SK-N-SH (cell line): ENCODE data around the gene SORL1. TPM values are rescaled to one million over a fixed set of nuclear protein-coding genes. Genes with fewer than 3 reads are reported as not detected.

Experiments used
- CTCF ChIA-PET: fragments of 300-600, 350-600 bp; formaldehyde crosslinking; extraction: SDS; loops from one replicate; lab custom pipeline; 2021; lab: Yijun Ruan, JAX
- POLR2A ChIA-PET: fragments of 350-600 bp; sonication (Branson Sonifier 250); formaldehyde crosslinking; extraction: SDS; loops from one replicate; lab custom pipeline; 2020; ENCODE audit warnings: antibody characterized with exemption, inconsistent platforms; lab: Yijun Ruan, JAX
- DNase-seq: peaks from one replicate; pipeline ENCODE4 v3.0.0; 2012
- H2AFZ ChIP-seq: fragments of 200-600 bp; sonication (generic); 2 replicates; pipeline ENCODE4 v1.8.1; 2016; ENCODE audit warnings: antibody characterized with exemption, mild to moderate bottlenecking, low read depth
- H3F3A ChIP-seq: fragments of 200-600 bp; sonication (generic); replicated peaks from 2 replicates; pipeline ENCODE3; 2016; ENCODE audit warnings: antibody characterized with exemption, mild to moderate bottlenecking; ENCODE audit not compliant: insufficient read depth
- H3K27ac ChIP-seq, 2 experiments: fragments of 200-500 bp in 1 of 2; fragments of 200-600 bp in 1 of 2; sonication (Bioruptor generic) in 1 of 2; sonication (generic), shearing (Covaris generic) in 1 of 2; 2 replicates each; pipeline versions ENCODE4 v1.5.1 to v1.6.1; 2014 to 2016; ENCODE audit warnings: low read depth in 2 of 2, inconsistent platforms in 1 of 2, low read length in 1 of 2, mild to moderate bottlenecking in 1 of 2, mixed read lengths in 1 of 2
- H3K27me3 ChIP-seq: fragments of 200-600 bp; sonication (generic), shearing (Covaris generic); 2 replicates; pipeline ENCODE4 v1.6.1; 2016; ENCODE audit warnings: mixed run types; ENCODE audit not compliant: insufficient read depth
- H3K36me3 ChIP-seq, 2 experiments: fragments of 200-500 bp in 1 of 2; fragments of 200-600 bp in 1 of 2; sonication (Bioruptor generic) in 1 of 2; sonication (generic) in 1 of 2; replicated peaks in 1 of 2; 2 replicates each; pipeline versions ENCODE3 to v1.5.1; 2014 to 2016; ENCODE audit warnings: low read length in 1 of 2, mild to moderate bottlenecking in 1 of 2; ENCODE audit not compliant: insufficient read depth in 2 of 2, control insufficient read depth in 1 of 2
- H3K4me1 ChIP-seq, 2 experiments: fragments of 200-500 bp in 1 of 2; fragments of 200-600 bp in 1 of 2; sonication (Bioruptor generic) in 1 of 2; sonication (generic), shearing (Covaris generic) in 1 of 2; 2 replicates each; pipeline versions ENCODE4 v1.5.1 to v1.6.1; 2014 to 2016; ENCODE audit warnings: low read depth in 1 of 2, low read length in 1 of 2, mixed run types in 1 of 2; ENCODE audit not compliant: insufficient read depth in 2 of 2, control insufficient read depth in 1 of 2
- H3K4me2 ChIP-seq: fragments of 200-600 bp; sonication (generic), shearing (Covaris generic); 2 replicates; pipeline ENCODE4 v1.6.1; 2017; ENCODE audit warnings: mixed run types
- H3K4me3 ChIP-seq, 2 experiments: fragments of 200-500 bp in 1 of 2; fragments of 200-600 bp in 1 of 2; sonication (Bioruptor generic) in 1 of 2; sonication (generic), shearing (Covaris generic) in 1 of 2; 2 replicates each; pipeline versions ENCODE4 v1.5.1 to v1.8.1; 2014 to 2016; ENCODE audit warnings: low read depth in 2 of 2, inconsistent platforms in 1 of 2, low read length in 1 of 2, mild to moderate bottlenecking in 1 of 2, mixed read lengths in 1 of 2, moderate library complexity in 1 of 2
- H3K79me2 ChIP-seq: fragments of 200-600 bp; sonication (generic); 2 replicates; pipeline ENCODE4 v1.8.1; 2017; ENCODE audit warnings: mild to moderate bottlenecking; ENCODE audit not compliant: insufficient read depth
- H3K9ac ChIP-seq: fragments of 200-600 bp; sonication (generic); 2 replicates; pipeline ENCODE4 v1.6.1; 2017; ENCODE audit warnings: mixed run types
- H3K9me2 ChIP-seq: fragments of 200-600 bp; sonication (generic); 2 replicates; pipeline ENCODE4 v1.6.1; 2017; ENCODE audit warnings: mixed run types
- H3K9me3 ChIP-seq: fragments of 200-600 bp; sonication (generic); 2 replicates; pipeline ENCODE4 v1.6.1; 2017; ENCODE audit warnings: mixed run types, mild to moderate bottlenecking, moderate library complexity
- H4K20me1 ChIP-seq: fragments of 200-600 bp; sonication (generic); 2 replicates; pipeline ENCODE4 v1.6.1; 2017; ENCODE audit warnings: mild to moderate bottlenecking, mixed run types; ENCODE audit not compliant: insufficient read depth
- CHD2 ChIP-seq: fragments of 150-350 bp; IDR thresholded peaks from 2 replicates; pipeline ENCODE4 v1.6.1; 2018; ENCODE audit warnings: low read length; ENCODE audit not compliant: partially characterized antibody
- CTCF ChIP-seq: fragments of 200-600 bp; sonication (generic); IDR thresholded peaks from 2 replicates; pipeline ENCODE4 v1.6.1; 2017; ENCODE audit warnings: antibody characterized with exemption, mild to moderate bottlenecking, moderate library complexity
- ELF1 ChIP-seq: IDR thresholded peaks from 2 replicates; pipeline ENCODE4 v1.4.0; 2012
- EP300 ChIP-seq, 2 experiments: IDR thresholded peaks; 2 replicates each; pipeline versions ENCODE4 v1.4.0 to v1.6.1; 2012; ENCODE audit warnings: borderline replicate concordance in 1 of 2, low read depth in 1 of 2, low read length in 1 of 2
- EZH2phosphoT487 ChIP-seq: fragments of 200-600 bp; sonication (generic); IDR thresholded peaks from 2 replicates; pipeline ENCODE4 v1.6.1; 2017; ENCODE audit warnings: low read depth, mixed run types, mild to moderate bottlenecking, antibody characterized with exemption, moderate library complexity, borderline replicate concordance
- FOSL2 ChIP-seq: IDR thresholded peaks from 2 replicates; pipeline ENCODE4 v1.4.0; 2012; ENCODE audit warnings: low read depth, mild to moderate bottlenecking, moderate library complexity, borderline replicate concordance
- FOXM1 ChIP-seq: IDR thresholded peaks from 2 replicates; pipeline ENCODE4 v1.4.0; 2012; ENCODE audit warnings: low read depth, mild to moderate bottlenecking
- GABPA ChIP-seq: IDR thresholded peaks from 2 replicates; pipeline ENCODE4 v1.4.0; 2012; ENCODE audit warnings: low read depth, mild to moderate bottlenecking
- JUND ChIP-seq: IDR thresholded peaks from 2 replicates; pipeline ENCODE4 v1.4.0; 2012
- MXI1 ChIP-seq: IDR thresholded peaks from 2 replicates; pipeline ENCODE4 v1.6.1; 2012; ENCODE audit warnings: mild to moderate bottlenecking, low read depth, low read length, improper control_type of control experiment
- NFIC ChIP-seq: IDR thresholded peaks from 2 replicates; pipeline ENCODE4 v1.4.0; 2012; ENCODE audit warnings: borderline replicate concordance
- PBX3 ChIP-seq: IDR thresholded peaks from 2 replicates; pipeline ENCODE4; 2012
- POLR2AphosphoS5 ChIP-seq: IDR thresholded peaks from 2 replicates; pipeline ENCODE4 v1.6.1; 2012; ENCODE audit warnings: low read depth, low read length
- SIN3A ChIP-seq: IDR thresholded peaks from 2 replicates; pipeline ENCODE4 v1.6.1; 2012; ENCODE audit warnings: low read depth, mild to moderate bottlenecking, low read length, moderate library complexity, borderline replicate concordance
- TCF12 ChIP-seq: IDR thresholded peaks from 2 replicates; pipeline ENCODE4 v1.4.0; 2012
- TEAD4 ChIP-seq: IDR thresholded peaks from 2 replicates; pipeline ENCODE4 v1.4.0; 2012; ENCODE audit warnings: mild to moderate bottlenecking, borderline replicate concordance; ENCODE audit not compliant: insufficient read depth
- USF2 ChIP-seq: fragments of 150-350 bp; IDR thresholded peaks from 2 replicates; pipeline ENCODE4 v1.6.1; 2017; ENCODE audit warnings: antibody characterized with exemption, low read length, low read depth, borderline replicate concordance
- YY1 ChIP-seq: IDR thresholded peaks from 2 replicates; pipeline ENCODE4 v1.4.0; 2012; ENCODE audit warnings: low read depth, mild to moderate bottlenecking
- ZBTB33 ChIP-seq: IDR thresholded peaks from 2 replicates; pipeline ENCODE4 v1.4.0; 2012; ENCODE audit warnings: low read depth, borderline replicate concordance
- WGBS: methylation state at CpG from one replicate; pipeline ENCODE4 v1.1.6; 2017; ENCODE audit warnings: low lambda C conversion rate; 5-methylcytosine and 5-hydroxymethylcytosine counted together
- polyA plus RNA-seq, 3 experiments: library from polyadenylated mRNA; depleted of rRNA; stranded (reverse); fragments of >200 nt; gene quantifications; 2 replicates each; pipeline ENCODE4 v1.2.3, GENCODE V29; 2012

SORL1 gene
- polyA plus RNA-seq, 1 of the 3 experiments (the other 2 are of a cell fraction) = 7.1 TPM

- Histone ChIP-seq H3K27ac (peak overlapping the region in 1 of 2 experiments; percentile 72; a peak in 2 of 4 replicates), H3K4me3 (no peak overlapping the region), H3K4me1 (peaks cover 0 to 13% of the 10 kb centered on the region in 2 experiments; a peak in 2 of 4 replicates), H3K4me2 (peak overlapping the region; percentile 50), H3K27me3 (no peaks in the 10 kb centered on the region), H3K9ac (no peak overlapping the region), H3K9me2 (no peaks in the 10 kb centered on the region), H3F3A (peaks cover 8% of the 10 kb centered on the region), H3K36me3 (peaks cover 0 to 2% of the 10 kb centered on the region in 2 experiments), H3K9me3 (no peaks in the 10 kb centered on the region), H2AFZ (peak overlapping the region; percentile 42; the same call in 1 of the 2 replicates), H3K79me2 (no peaks in the 10 kb centered on the region), H4K20me1 (no peaks in the 10 kb centered on the region)
- ChIA-PET CTCF (interaction anchor here (1.4 kb wide), 1 partner anchor 18 kb away, joined by 5 read pairs; no protein-coding TSS in a partner anchor), POLR2A (no interaction called here)
- 15% methylated on average over 1 of the region's 1 CpG for WGBS
- no peak for DNase-seq
- TF ChIP-seq EP300 (IDR thresholded peaks at IDR 0.05; ENCODE audit: borderline replicate concordance in 1 of 2, low read depth in 1 of 2, low read length in 1 of 2) (peak in 1 of 2 experiments; percentile 64; a peak in 2 of 4 replicates), FOSL2 (peak; percentile 69; the same call in 1 of the 2 replicates), NFIC (peak; percentile 78), TEAD4 (0 out of 2 replicates have a peak, but pooled peaks have one; percentile 13), CHD2 (no peak), PBX3 (peak; percentile 92), POLR2AphosphoS5 (no peak), JUND (peak; percentile 72), TCF12 (peak; percentile 71)
Measured at GRCh38 chr11:121630041-121630440, 177.9 kb downstream of the SORL1 start.

GRCh38 chr11:121631456-121631855, 179.3 kb downstream of the SORL1 start:
- peaks cover 0 to 13% of the 10 kb centered on the region in 2 experiments; a peak in 2 of 4 replicates for H3K4me1 ChIP-seq
- H3K79me2 ChIP-seq = no peaks in the 10 kb centered on the region
- no peak overlapping the region for H3K4me3 ChIP-seq
- no peaks in the 10 kb centered on the region for H3K9me3 ChIP-seq
- no peaks in the 10 kb centered on the region for H3K9me2 ChIP-seq
- TF ChIP-seq PBX3 = no peak
- TF ChIP-seq POLR2AphosphoS5 = no peak
- TF ChIP-seq FOXM1 = no peak
- no peak for TF ChIP-seq CTCF
- TF ChIP-seq MXI1 = no peak
- no peak for TF ChIP-seq TCF12
- no peak for TF ChIP-seq GABPA
- TF ChIP-seq ELF1 = no peak
- TF ChIP-seq YY1 = no peak
- no peak for TF ChIP-seq NFIC
- no peak for TF ChIP-seq JUND
- TF ChIP-seq ZBTB33 = no peak
- no peak for TF ChIP-seq TEAD4
- no peak for TF ChIP-seq SIN3A
- TF ChIP-seq EZH2phosphoT487 = no peak
- no peak for TF ChIP-seq USF2
- no peaks in the 10 kb centered on the region for H3K27me3 ChIP-seq
- ChIA-PET CTCF (interaction anchor here (1.0 to 1.4 kb wide), 5 partner anchors 9 to 310 kb away, joined by 3 to 5 read pairs (median 4); no protein-coding TSS in a partner anchor), POLR2A (no interaction called here)
- H3K36me3 ChIP-seq = no peaks in the 10 kb centered on the region
- H3K27ac ChIP-seq = no peak overlapping the region
- no peaks in the 10 kb centered on the region for H4K20me1 ChIP-seq
- WGBS = 96% methylated on average over 2 of the region's 2 CpGs
- H2AFZ ChIP-seq = no peak overlapping the region
- H3F3A ChIP-seq = peaks cover 10% of the 10 kb centered on the region
- no peak for DNase-seq
- no peak overlapping the region for H3K9ac ChIP-seq
- no peak overlapping the region for H3K4me2 ChIP-seq
